K562 (cell line): ENCODE results near the gene IL1RL2. TPM values are rescaled to one million over a fixed set of nuclear protein-coding genes. Genes with fewer than 3 reads are reported as not detected.

Source experiments
- ATAC-seq: fragments of 200-7000 bp; cut with Tn5 transposase; 3 replicates; pipeline ENCODE4 v1.9.1; 2020; ENCODE audit warnings: moderate library complexity
- BruUV-seq: library from RNA; stranded (reverse); fragments of 400-500 nt; replicated peaks from 2 replicates; lab custom pipeline; 2021; lab: Mats Ljungman, UMichigan
- CTCF ChIA-PET: fragments of 300-600 bp; formaldehyde crosslinking; extraction: SDS; loops from one replicate; lab custom pipeline; 2021; ENCODE audit warnings: low intra/inter-chr PET ratio; lab: Yijun Ruan, JAX
- POLR2A ChIA-PET: fragments of 300-600, 350-650 bp; sonication (Branson Sonifier 250); formaldehyde crosslinking; extraction: SDS; loops from one replicate; lab custom pipeline; 2021; ENCODE audit warnings: antibody characterized with exemption, inconsistent platforms; lab: Yijun Ruan, JAX
- DNase-seq, 4 experiments: peaks; one replicate each; pipeline versions ENCODE4 v3.0.0 to v3.0.0-alpha.2; 2011 to 2018; ENCODE audit warnings: low spot score in 3 of 4, mixed read lengths in 3 of 4; ENCODE audit errors: extremely low read depth in 1 of 4
- FAIRE-seq: peaks from 2 replicates; lab custom pipeline; 2011; peaks lifted over from hg19 to GRCh38; lab: Jason Lieb, UNC
- H2AFZ ChIP-seq: 2 replicates; pipeline ENCODE4 v1.6.0; 2011; ENCODE audit warnings: low read depth, low read length, control low read depth, inconsistent platforms
- H3K27ac ChIP-seq: fragments of 200-600 bp; 3 replicates; pipeline ENCODE4 v1.8.0; 2011; ENCODE audit warnings: low read depth, mild to moderate bottlenecking, control low read depth, inconsistent platforms, low read length, moderate library complexity, mixed read lengths; ENCODE audit errors: extremely low read depth
- H3K27me3 ChIP-seq, 2 experiments: fragments of 300-600 bp in 1 of 2; 2 replicates in 1 of 2; 3 replicates in 1 of 2; pipeline versions ENCODE4 v1.6.0 to v1.8.0; 2011; ENCODE audit warnings: inconsistent platforms in 2 of 2, low read length in 2 of 2, mild to moderate bottlenecking in 1 of 2, mixed read lengths in 1 of 2, moderate library complexity in 1 of 2; ENCODE audit not compliant: control insufficient read depth in 2 of 2, insufficient read depth in 2 of 2
- H3K36me3 ChIP-seq: fragments of 300-600 bp; 3 replicates; pipeline ENCODE4 v1.8.0; 2011; ENCODE audit warnings: mild to moderate bottlenecking, low read length, inconsistent platforms; ENCODE audit not compliant: control insufficient read depth, insufficient read depth
- H3K4me1 ChIP-seq, 2 experiments: fragments of 200-600 bp in 1 of 2; replicated peaks in 1 of 2; 2 replicates in 1 of 2; 3 replicates in 1 of 2; pipeline versions ENCODE4 v1.5.1 to v1.8.0; 2011; ENCODE audit warnings: inconsistent platforms in 2 of 2, low read length in 2 of 2, mild to moderate bottlenecking in 1 of 2, mixed read lengths in 1 of 2, moderate library complexity in 1 of 2; ENCODE audit not compliant: control insufficient read depth in 2 of 2, insufficient read depth in 2 of 2
- H3K4me2 ChIP-seq: 2 replicates; pipeline ENCODE4 v1.6.1; 2011; ENCODE audit warnings: low read length, control low read depth, inconsistent platforms, mixed read lengths; ENCODE audit not compliant: insufficient read depth
- H3K4me3 ChIP-seq: fragments of 200-600 bp; sonication (generic), shearing (Covaris generic); 2 replicates; pipeline ENCODE4 v1.5.1; 2016; ENCODE audit warnings: control low read depth, inconsistent platforms
- H3K79me2 ChIP-seq: fragments of 200-600 bp; 3 replicates; pipeline ENCODE4 v1.8.0; 2011; ENCODE audit warnings: low read length, inconsistent platforms; ENCODE audit not compliant: control insufficient read depth, insufficient read depth
- H3K9ac ChIP-seq, 2 experiments: 2 replicates each; pipeline versions ENCODE4 v1.6.0 to v1.6.1; 2011; ENCODE audit warnings: low read depth in 2 of 2, low read length in 2 of 2, control low read depth in 1 of 2, inconsistent platforms in 1 of 2, mild to moderate bottlenecking in 1 of 2, mixed read lengths in 1 of 2; ENCODE audit not compliant: insufficient read depth in 1 of 2
- H3K9me1 ChIP-seq: one replicate; pipeline ENCODE4 v1.6.0; 2011; ENCODE audit warnings: inconsistent platforms, mild to moderate bottlenecking, low read length, moderate library complexity; ENCODE audit not compliant: control insufficient read depth, insufficient read depth
- H3K9me3 ChIP-seq: replicated peaks from 2 replicates; pipeline ENCODE4 v1.5.1; 2011; ENCODE audit warnings: low read depth, low read length, inconsistent platforms; ENCODE audit not compliant: control insufficient read depth, insufficient read depth
- H4K20me1 ChIP-seq: replicated peaks from 2 replicates; pipeline ENCODE4 v1.6.1; 2011; ENCODE audit warnings: low read length, inconsistent platforms, mixed read lengths; ENCODE audit not compliant: control insufficient read depth, insufficient read depth
- CEBPG ChIP-seq, 3 experiments: fragments of 200-800 bp in 1 of 3; sonication (Bioruptor generic) in 1 of 3; sonication (generic) in 1 of 3; formaldehyde crosslinking in 1 of 3; IDR thresholded peaks in 2 of 3; conservative IDR thresholded peaks in 1 of 3; 2 replicates each; pipeline versions ENCODE4 v1.6.1 to v1.8.0; 2016 to 2022; ENCODE audit warnings: missing compliant biosample characterization in 2 of 3, missing genetic modification characterization in 2 of 3, mild to moderate bottlenecking in 1 of 3, missing genetic modification reagents in 1 of 3
- POLR2AphosphoS2 ChIP-seq: IDR thresholded peaks from 2 replicates; pipeline ENCODE4 v1.6.1; 2012; ENCODE audit warnings: low read length, improper control_type of control experiment
- RBBP5 ChIP-seq: fragments of 200-600 bp; sonication (generic); IDR thresholded peaks from 2 replicates; pipeline ENCODE4 v1.6.1; 2012; ENCODE audit warnings: borderline replicate concordance, mild to moderate bottlenecking, low read length, control low read depth, inconsistent platforms; ENCODE audit not compliant: insufficient read depth, poor library complexity, severe bottlenecking
- WGBS: fragments of 100-300 bp; shearing (Covaris generic); methylation state at CpG from one replicate; pipeline ENCODE4 v1.1.6; 2016; ENCODE audit warnings: low coverage, mixed read lengths; ENCODE audit not compliant: insufficient coverage; ENCODE audit errors: missing lambda C conversion rate; 5-methylcytosine and 5-hydroxymethylcytosine counted together
- in situ Hi-C: fragments of 300-500 bp; cut with MboI; formaldehyde crosslinking; loops from 4 replicates; pipeline ENCODE4 v1.15.0; 2018; ENCODE audit warnings: inconsistent platforms, mixed read lengths
- intact Hi-C: fragments of 100-400 bp; cut with micrococcal nuclease; formaldehyde crosslinking; loops from 2 replicates; pipeline ENCODE4 v1.14.2; 2022
- polyA plus RNA-seq, 8 experiments: library from polyadenylated mRNA; depleted of rRNA in 4 of 8; stranded (reverse) in 5 of 8; unstranded in 3 of 8; fragments of >200 nt; fragmentation: Nextera tagmentation in 2 of 8; fragmentation: Illumina TruSeq in 1 of 8; extraction: Ambion mirVana in 2 of 8; extraction: Trizol in 1 of 8; gene quantifications; 2 replicates each; pipeline versions ENCODE4 v1.2.1 to v1.2.3, GENCODE V29; 2011 to 2014; ENCODE audit warnings: inconsistent platforms in 1 of 8, missing spikeins in 1 of 8
- total RNA-seq, 7 experiments: library from RNA; depleted of rRNA in 6 of 7; stranded (reverse); fragments of >200 nt in 6 of 7; fragmentation: Illumina TruSeq in 2 of 7; extraction: Trizol in 2 of 7; gene quantifications; 2 replicates each; pipeline versions ENCODE4 v1.2.1 to v1.2.3, GENCODE V29; 2011 to 2021; ENCODE audit warnings: low replicate concordance in 1 of 7

The IL1RL2 gene
- total and polyA plus RNA-seq, 9 of the 15 experiments (the other 6 are each of a cell fraction or from before 2014, with no cell fraction given), result not detected

GRCh38 chr2:102253140-102253752 is 66.4 kb downstream of the IL1RL2 start:
- Histone ChIP-seq H3K4me3 (no peak overlapping the region), H3K27ac (no peak overlapping the region), H3K36me3 (no peaks in the 10 kb centered on the region), H4K20me1 (no peaks in the 10 kb centered on the region), H3K79me2 (no peaks in the 10 kb centered on the region), H2AFZ (no peak overlapping the region), H3K4me1 (peaks cover 0 to 6% of the 10 kb centered on the region in 2 experiments; a peak in 2 of 5 replicates), H3K9me3 (no peaks in the 10 kb centered on the region), H3K9ac (no peak overlapping the region), H3K9me1 (no peaks in the 10 kb centered on the region), H3K27me3 (no peaks in the 10 kb centered on the region), H3K4me2 (no peak overlapping the region)
- no TSS peak for BruUV-seq
- no peak for FAIRE-seq
- DNase-seq, result no peak
- TF ChIP-seq RBBP5, result no peak
- no peak for TF ChIP-seq POLR2AphosphoS2
- TF ChIP-seq CEBPG (CRISPR knock-in tag; IDR thresholded peaks at IDR 0.05), result no peak
- TF ChIP-seq CEBPG (tag; conservative IDR thresholded peaks at IDR 0.05 in 1 of 2, IDR thresholded peaks at IDR 0.05 in 1 of 2), result peak in 1 of 2 experiments; percentile 15; a peak in 1 of 4 replicates
- WGBS, result 27% methylated on average over 1 of the region's 1 CpG
- in situ Hi-C loops (loop anchor here (5.0 kb wide), 1 partner anchor 189 kb away; no protein-coding TSS in a partner anchor), intact Hi-C loops (loop anchor here (5.0 kb wide), 1 partner anchor 194 kb away; no protein-coding TSS in a partner anchor)
- ATAC-seq, result no peak
- ChIA-PET POLR2A (no interaction called here), CTCF (no interaction called here)
